ENCODE data around the gene EDC3. TPM values are rescaled to one million over a fixed set of nuclear protein-coding genes. Genes with fewer than 3 reads are reported as not detected.

The EDC3 gene
- total RNA-seq, 2 experiments from 2014 or later: 11.0 to 11.1 TPM

- H3K9me3 Mint-ChIP-seq: no peaks in the 10 kb centered on the region
- Histone ChIP-seq H3K27me3 (ENCODE audit: control insufficient read depth in 1 of 2, insufficient read depth in 2 of 2, low read length in 2 of 2) (no peaks in the 10 kb centered on the region), H3K9me3 (ENCODE audit: control insufficient read depth in 1 of 2, insufficient read depth in 1 of 2, low read length in 2 of 2) (no peaks in the 10 kb centered on the region), H3K27ac (ENCODE audit: low read depth in 1 of 2, low read length in 2 of 2) (peak overlapping the region; percentile 95 to 98), H3K4me1 (ENCODE audit: insufficient read depth, low read length) (peaks cover 72% of the 10 kb centered on the region), H3K4me3 (ENCODE audit: low read length) (peak overlapping the region; percentile 100), H3K36me3 (ENCODE audit: insufficient read depth, low read length) (peaks cover 36% of the 10 kb centered on the region)
- no peak for ATAC-seq (ENCODE audit: poor library complexity)
- H3K36me3 Mint-ChIP-seq (ENCODE audit: low read depth): peaks cover 60% of the 10 kb centered on the region
- H3K4me3 Mint-ChIP-seq: peak overlapping the region; percentile 94
- no peaks in the 10 kb centered on the region for H3K27me3 Mint-ChIP-seq
- intact Hi-C loops (cut with DNase I, micrococcal nuclease): loop anchor here (5.0 to 10.0 kb wide), 6 partner anchors 75 to 1028 kb away; partner anchors contain the start of genes C15orf39 (in 1 of the 2), IMP3 (in 1 of the 2), PML (in 1 of the 2) and SIN3A (in 1 of the 2)
- peak overlapping the region; percentile 99 for H3K27ac Mint-ChIP-seq
- peaks cover 49% of the 10 kb centered on the region for H3K4me1 Mint-ChIP-seq (ENCODE audit: low read depth)
- ChIA-PET POLR2A (interaction anchor here (0.6 to 5.6 kb wide), 12 partner anchors 9 to 751 kb away, joined by 3 to 61 read pairs (median 6); partner anchors contain the start of genes ARID3B, CSK, MAN2C1 and PPCDC), CTCF (interaction anchor here (0.6 to 2.1 kb wide), 4 partner anchors 15 to 754 kb away, joined by 3 to 9 read pairs (median 6); no protein-coding TSS in a partner anchor)
- DNase-seq: no peak
- TF ChIP-seq CTCF (IDR thresholded peaks at IDR 0.05): no peak
These were observed 78.8 kb downstream of the EDC3 start for GRCh38 chr15:74616996-74617395.

- Histone ChIP-seq H3K36me3 (ENCODE audit: insufficient read depth, low read length) (peaks cover 31% of the 10 kb centered on the region), H3K4me3 (ENCODE audit: low read length) (peak overlapping the region; percentile 100), H3K27me3 (ENCODE audit: control insufficient read depth in 1 of 2, insufficient read depth in 2 of 2, low read length in 2 of 2) (no peaks in the 10 kb centered on the region), H3K9me3 (ENCODE audit: control insufficient read depth in 1 of 2, insufficient read depth in 1 of 2, low read length in 2 of 2) (no peaks in the 10 kb centered on the region), H3K4me1 (ENCODE audit: insufficient read depth, low read length) (peaks cover 70% of the 10 kb centered on the region), H3K27ac (ENCODE audit: low read depth in 1 of 2, low read length in 2 of 2) (peak overlapping the region; percentile 95 to 98)
- Mint-ChIP-seq H3K4me1 (ENCODE audit: low read depth) (peaks cover 49% of the 10 kb centered on the region), H3K27me3 (no peaks in the 10 kb centered on the region), H3K27ac (peak overlapping the region; percentile 99), H3K9me3 (no peaks in the 10 kb centered on the region), H3K36me3 (ENCODE audit: low read depth) (peaks cover 55% of the 10 kb centered on the region), H3K4me3 (peak overlapping the region; percentile 94)
- peak; percentile 45 to 86 (median 66) for DNase-seq
- intact Hi-C loops (cut with DNase I, micrococcal nuclease): loop anchor here (5.0 to 10.0 kb wide), 6 partner anchors 76 to 1028 kb away; partner anchors contain the start of genes C15orf39 (in 1 of the 2), IMP3 (in 1 of the 2), PML (in 1 of the 2) and SIN3A (in 1 of the 2)
- CTCF ChIA-PET: interaction anchor here (0.6 to 2.1 kb wide), 3 partner anchors 15 to 754 kb away, joined by 3 to 9 read pairs (median 8); no protein-coding TSS in a partner anchor
- ATAC-seq (ENCODE audit: poor library complexity): peak; percentile 7
- POLR2A ChIA-PET: interaction anchor here (0.6 to 5.6 kb wide), 24 partner anchors 8 to 1023 kb away, joined by 3 to 61 read pairs (median 5); partner anchors contain the start of genes ARID3B, COX5A, CPLX3 and CSK
- TF ChIP-seq CTCF (IDR thresholded peaks at IDR 0.05): no peak
These were observed 79.4 kb downstream of the EDC3 start for GRCh38 chr15:74616366-74616939.

GRCh38 chr15:74615508-74616365 is 80.1 kb downstream of the EDC3 start, which contains the start of gene CLK3:
TSS of gene CLK3 (plus strand) at chr15:74615836. CDS start at chr15:74619197, 3,361 bp downstream.
- Mint-ChIP-seq H3K36me3 (ENCODE audit: low read depth) (peaks cover 48% of the 10 kb centered on the region), H3K9me3 (no peaks in the 10 kb centered on the region), H3K27ac (peak within 1 kb of the TSS; percentile 99), H3K27me3 (no peaks in the 10 kb centered on the region), H3K4me1 (ENCODE audit: low read depth) (peaks cover 42% of the 10 kb centered on the region), H3K4me3 (peak within 1 kb of the TSS; percentile 94)
- peak; percentile 70 for ATAC-seq (ENCODE audit: poor library complexity)
- H3K4me3 ChIP-seq (ENCODE audit: low read length): peak within 1 kb of the TSS; percentile 100
- H3K4me1 ChIP-seq (ENCODE audit: insufficient read depth, low read length): peaks cover 63% of the 10 kb centered on the region
- DNase-seq: peak; percentile 92 to 99 (median 97)
- ChIA-PET CTCF (no interaction called here), POLR2A (interaction anchor here (0.7 to 5.6 kb wide), 29 partner anchors 9 to 1024 kb away, joined by 3 to 61 read pairs (median 5); partner anchors contain the start of genes ARID3B, COX5A, CPLX3 and CSK)
- H3K36me3 ChIP-seq (ENCODE audit: insufficient read depth, low read length): peaks cover 23% of the 10 kb centered on the region
- no peaks in the 10 kb centered on the region for H3K27me3 ChIP-seq (ENCODE audit: control insufficient read depth in 1 of 2, insufficient read depth in 2 of 2, low read length in 2 of 2)
- intact Hi-C loops (cut with DNase I, micrococcal nuclease): loop anchor here (2.0 to 10.0 kb wide), 7 partner anchors 77 to 1029 kb away; partner anchors contain the start of genes C15orf39 (in 1 of the 2), IMP3 (in 1 of the 2), PML (in 1 of the 2) and SIN3A (in 1 of the 2)
- TF ChIP-seq CTCF (IDR thresholded peaks at IDR 0.05): no peak
- H3K27ac ChIP-seq (ENCODE audit: low read depth in 1 of 2, low read length in 2 of 2): peak within 1 kb of the TSS; percentile 95 to 98
- H3K9me3 ChIP-seq (ENCODE audit: control insufficient read depth in 1 of 2, insufficient read depth in 1 of 2, low read length in 2 of 2): no peaks in the 10 kb centered on the region
